ENCODE data around the gene PIP5K1B.
A peak's percentile ranks its signal among the peaks of the same experiment; 100 is the strongest.

PIP5K1B gene

GRCh38 chr9:68720656-68721313 is 15.7 kb downstream of the PIP5K1B start:
- Histone ChIP-seq H3K79me1 (ENCODE audit: low read depth, low read length) (no peaks in the 10 kb centered on the region), H3K27ac (replicated peaks; ENCODE audit: low read length) (no peak overlapping the region), H2AFZ (ENCODE audit: low read length) (no peak overlapping the region), H2BK15ac (ENCODE audit: low read length) (no peak overlapping the region), H4K91ac (ENCODE audit: low read depth, low read length, poor library complexity) (no peak overlapping the region), H3K9me3 (replicated peaks in 1 of 2; ENCODE audit: control insufficient read depth in 2 of 2, insufficient read depth in 1 of 2, low read depth in 1 of 2, low read length in 2 of 2) (peaks cover 0 to 15% of the 10 kb centered on the region in 2 donors), H2AK5ac (ENCODE audit: low read depth, low read length) (no peak overlapping the region), H2BK120ac (ENCODE audit: low read depth, low read length) (no peak overlapping the region), H3K18ac (ENCODE audit: low read length) (no peak overlapping the region), H3K36me3 (replicated peaks in 1 of 2; ENCODE audit: control insufficient read depth in 2 of 2, insufficient read depth in 2 of 2, low read length in 2 of 2) (peaks cover 0 to 15% of the 10 kb centered on the region in 2 donors), H3K4me1 (ENCODE audit: control insufficient read depth in 2 of 2, insufficient read depth in 1 of 2, low read depth in 1 of 2, low read length in 2 of 2) (peaks cover 0 to 30% of the 10 kb centered on the region in 2 donors), H3K4ac (ENCODE audit: low read length) (no peak overlapping the region), H3K4me2 (ENCODE audit: insufficient read depth, low read length, poor library complexity, severe bottlenecking) (no peak overlapping the region), H3K4me3 (ENCODE audit: low read length in 2 of 2) (no peak overlapping the region), H2BK12ac (ENCODE audit: low read length) (no peak overlapping the region), H3K9ac (ENCODE audit: low read depth, low read length, poor library complexity) (no peak overlapping the region), H3K27me3 (ENCODE audit: control insufficient read depth in 3 of 3, insufficient read depth in 3 of 3, low read depth in 1 of 3, low read length in 3 of 3) (no peaks in the 10 kb centered on the region), H4K8ac (ENCODE audit: low read depth, low read length) (no peak overlapping the region), H2BK5ac (ENCODE audit: low read length) (no peak overlapping the region), H3K23ac (ENCODE audit: low read depth, low read length, poor library complexity) (no peak overlapping the region), H3K14ac (ENCODE audit: low read length) (no peak overlapping the region)
- WGBS, 2 donors (ENCODE audit: extremely low coverage in 2 of 2, insufficient read length in 2 of 2, insufficient replicate concordance in 1 of 2), result no CpG with 5 or more reads among the region's 7 CpGs
- no peak for DNase-seq (ENCODE audit: low spot score)

- Histone ChIP-seq H3K9ac (ENCODE audit: low read depth, low read length, poor library complexity) (no peak overlapping the region), H3K27ac (replicated peaks; ENCODE audit: low read length) (no peak overlapping the region), H3K4me3 (ENCODE audit: low read length in 2 of 2) (no peak overlapping the region), H2BK15ac (ENCODE audit: low read length) (no peak overlapping the region), H2AK5ac (ENCODE audit: low read depth, low read length) (no peak overlapping the region), H2BK120ac (ENCODE audit: low read depth, low read length) (no peak overlapping the region), H3K36me3 (replicated peaks in 1 of 2; ENCODE audit: control insufficient read depth in 2 of 2, insufficient read depth in 2 of 2, low read length in 2 of 2) (peaks cover 0 to 5% of the 10 kb centered on the region in 2 donors), H3K4ac (ENCODE audit: low read length) (no peak overlapping the region), H3K27me3 (ENCODE audit: control insufficient read depth in 3 of 3, insufficient read depth in 3 of 3, low read depth in 1 of 3, low read length in 3 of 3) (no peaks in the 10 kb centered on the region), H3K4me1 (ENCODE audit: control insufficient read depth in 2 of 2, insufficient read depth in 1 of 2, low read depth in 1 of 2, low read length in 2 of 2) (peaks cover 0 to 30% of the 10 kb centered on the region in 2 donors), H3K4me2 (ENCODE audit: insufficient read depth, low read length, poor library complexity, severe bottlenecking) (no peak overlapping the region), H3K9me3 (replicated peaks in 1 of 2; ENCODE audit: control insufficient read depth in 2 of 2, insufficient read depth in 1 of 2, low read depth in 1 of 2, low read length in 2 of 2) (peaks cover 0 to 15% of the 10 kb centered on the region in 2 donors), H3K23ac (ENCODE audit: low read depth, low read length, poor library complexity) (no peak overlapping the region), H4K8ac (ENCODE audit: low read depth, low read length) (no peak overlapping the region), H2AFZ (ENCODE audit: low read length) (no peak overlapping the region), H4K91ac (ENCODE audit: low read depth, low read length, poor library complexity) (no peak overlapping the region), H2BK12ac (ENCODE audit: low read length) (no peak overlapping the region), H3K79me1 (ENCODE audit: low read depth, low read length) (no peaks in the 10 kb centered on the region), H3K14ac (ENCODE audit: low read length) (no peak overlapping the region), H2BK5ac (ENCODE audit: low read length) (no peak overlapping the region), H3K18ac (ENCODE audit: low read length) (no peak overlapping the region)
- WGBS, 2 donors (ENCODE audit: extremely low coverage in 2 of 2, insufficient read length in 2 of 2, insufficient replicate concordance in 1 of 2), result no CpG with 5 or more reads among the region's 8 CpGs
- no peak for DNase-seq (ENCODE audit: low spot score)
Observed at GRCh38 chr9:68721666-68722330, 16.8 kb downstream of the PIP5K1B start.

GRCh38 chr9:68725070-68725469 is 20.0 kb downstream of the PIP5K1B start:
- Histone ChIP-seq H2BK5ac (ENCODE audit: low read length) (no peak overlapping the region), H3K79me1 (ENCODE audit: low read depth, low read length) (no peaks in the 10 kb centered on the region), H2BK120ac (ENCODE audit: low read depth, low read length) (no peak overlapping the region), H3K9me3 (replicated peaks in 1 of 2; ENCODE audit: control insufficient read depth in 2 of 2, insufficient read depth in 1 of 2, low read depth in 1 of 2, low read length in 2 of 2) (peaks cover 0 to 30% of the 10 kb centered on the region in 2 donors), H3K27me3 (ENCODE audit: control insufficient read depth in 3 of 3, insufficient read depth in 3 of 3, low read depth in 1 of 3, low read length in 3 of 3) (no peaks in the 10 kb centered on the region), H3K4ac (ENCODE audit: low read length) (no peak overlapping the region), H4K8ac (ENCODE audit: low read depth, low read length) (no peak overlapping the region), H3K14ac (ENCODE audit: low read length) (no peak overlapping the region), H2AFZ (ENCODE audit: low read length) (peak overlapping the region; percentile 50), H2AK5ac (ENCODE audit: low read depth, low read length) (no peak overlapping the region), H3K9ac (ENCODE audit: low read depth, low read length, poor library complexity) (no peak overlapping the region), H3K36me3 (replicated peaks in 1 of 2; ENCODE audit: control insufficient read depth in 2 of 2, insufficient read depth in 2 of 2, low read length in 2 of 2) (peaks cover 0 to 33% of the 10 kb centered on the region in 2 donors), H3K27ac (replicated peaks; ENCODE audit: low read length) (no peak overlapping the region), H3K4me3 (ENCODE audit: low read length in 2 of 2) (no peak overlapping the region), H3K18ac (ENCODE audit: low read length) (no peak overlapping the region), H3K4me1 (ENCODE audit: control insufficient read depth in 2 of 2, insufficient read depth in 1 of 2, low read depth in 1 of 2, low read length in 2 of 2) (peaks cover 0 to 7% of the 10 kb centered on the region in 2 donors), H3K23ac (ENCODE audit: low read depth, low read length, poor library complexity) (no peak overlapping the region), H3K4me2 (ENCODE audit: insufficient read depth, low read length, poor library complexity, severe bottlenecking) (no peak overlapping the region), H2BK12ac (ENCODE audit: low read length) (no peak overlapping the region), H2BK15ac (ENCODE audit: low read length) (no peak overlapping the region), H4K91ac (ENCODE audit: low read depth, low read length, poor library complexity) (no peak overlapping the region)
- no CpG with 5 or more reads among the region's 3 CpGs for WGBS, 2 donors (ENCODE audit: extremely low coverage in 2 of 2, insufficient read length in 2 of 2, insufficient replicate concordance in 1 of 2)
- DNase-seq (ENCODE audit: low spot score), result no peak

GRCh38 chr9:68726489-68726888 is 21.4 kb downstream of the PIP5K1B start:
- peaks cover 0 to 7% of the 10 kb centered on the region in 2 donors for H3K4me1 ChIP-seq (ENCODE audit: control insufficient read depth in 2 of 2, insufficient read depth in 1 of 2, low read depth in 1 of 2, low read length in 2 of 2)
- no peak overlapping the region for H3K9ac ChIP-seq (ENCODE audit: low read depth, low read length, poor library complexity)
- H3K4ac ChIP-seq (ENCODE audit: low read length), result no peak overlapping the region
- H2BK12ac ChIP-seq (ENCODE audit: low read length), result no peak overlapping the region
- no peaks in the 10 kb centered on the region for H3K27me3 ChIP-seq (ENCODE audit: control insufficient read depth in 3 of 3, insufficient read depth in 3 of 3, low read depth in 1 of 3, low read length in 3 of 3)
- no peak overlapping the region for H2AK5ac ChIP-seq (ENCODE audit: low read depth, low read length)
- H3K79me1 ChIP-seq (ENCODE audit: low read depth, low read length), result no peaks in the 10 kb centered on the region
- no peak overlapping the region for H3K23ac ChIP-seq (ENCODE audit: low read depth, low read length, poor library complexity)
- H2AFZ ChIP-seq (ENCODE audit: low read length), result no peak overlapping the region
- no peak overlapping the region for H3K4me3 ChIP-seq (ENCODE audit: low read length in 2 of 2)
- DNase-seq (ENCODE audit: low spot score), result no peak
- no peak overlapping the region for H3K4me2 ChIP-seq (ENCODE audit: insufficient read depth, low read length, poor library complexity, severe bottlenecking)
- no peak overlapping the region for H4K91ac ChIP-seq (ENCODE audit: low read depth, low read length, poor library complexity)
- no peak overlapping the region for H3K14ac ChIP-seq (ENCODE audit: low read length)
- H3K18ac ChIP-seq (ENCODE audit: low read length), result no peak overlapping the region
- peaks cover 0 to 44% of the 10 kb centered on the region in 2 donors for H3K36me3 ChIP-seq (replicated peaks in 1 of 2; ENCODE audit: control insufficient read depth in 2 of 2, insufficient read depth in 2 of 2, low read length in 2 of 2)
- H2BK15ac ChIP-seq (ENCODE audit: low read length), result no peak overlapping the region
- no peak overlapping the region for H2BK5ac ChIP-seq (ENCODE audit: low read length)
- no peak overlapping the region for H4K8ac ChIP-seq (ENCODE audit: low read depth, low read length)
- no CpG with 5 or more reads among the region's 5 CpGs for WGBS, 2 donors (ENCODE audit: extremely low coverage in 2 of 2, insufficient read length in 2 of 2, insufficient replicate concordance in 1 of 2)
- no peak overlapping the region for H3K27ac ChIP-seq (replicated peaks; ENCODE audit: low read length)
- peaks cover 0 to 30% of the 10 kb centered on the region in 2 donors for H3K9me3 ChIP-seq (replicated peaks in 1 of 2; ENCODE audit: control insufficient read depth in 2 of 2, insufficient read depth in 1 of 2, low read depth in 1 of 2, low read length in 2 of 2)
- no peak overlapping the region for H2BK120ac ChIP-seq (ENCODE audit: low read depth, low read length)
